Measurements from ENCODE around the gene MINDY4.

MINDY4 gene

DNA sequence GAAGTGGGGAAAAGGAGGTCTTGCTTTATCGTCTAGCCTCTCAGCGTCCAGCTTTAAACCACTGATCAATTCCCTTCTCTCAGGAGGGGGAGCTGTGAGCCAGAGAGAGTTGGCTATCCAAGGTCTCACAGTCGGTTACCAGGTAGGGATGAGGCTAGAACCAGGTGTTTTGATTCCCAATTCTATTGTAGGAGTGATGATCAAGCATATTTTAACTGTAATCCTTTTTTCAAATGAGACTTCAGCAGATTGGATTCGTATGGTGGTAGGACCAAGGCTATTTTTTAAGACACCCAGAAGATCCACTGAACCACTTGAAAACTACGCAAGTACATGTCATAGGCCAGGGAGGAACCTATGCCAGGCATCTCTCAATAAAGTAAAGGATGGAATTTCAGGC, 8.4 kb downstream of the MINDY4 start:
- H3K27ac Mint-ChIP-seq = no peak overlapping the region
- H3K9me3 Mint-ChIP-seq = no peaks in the 10 kb centered on the region
- H3K36me3 Mint-ChIP-seq = no peaks in the 10 kb centered on the region
- no peak for ATAC-seq
- H3K4me3 Mint-ChIP-seq = no peak overlapping the region
- no peaks in the 10 kb centered on the region for H3K4me1 Mint-ChIP-seq
- no peak for DNase-seq (ENCODE audit: low spot score in 2 of 2)

DNA sequence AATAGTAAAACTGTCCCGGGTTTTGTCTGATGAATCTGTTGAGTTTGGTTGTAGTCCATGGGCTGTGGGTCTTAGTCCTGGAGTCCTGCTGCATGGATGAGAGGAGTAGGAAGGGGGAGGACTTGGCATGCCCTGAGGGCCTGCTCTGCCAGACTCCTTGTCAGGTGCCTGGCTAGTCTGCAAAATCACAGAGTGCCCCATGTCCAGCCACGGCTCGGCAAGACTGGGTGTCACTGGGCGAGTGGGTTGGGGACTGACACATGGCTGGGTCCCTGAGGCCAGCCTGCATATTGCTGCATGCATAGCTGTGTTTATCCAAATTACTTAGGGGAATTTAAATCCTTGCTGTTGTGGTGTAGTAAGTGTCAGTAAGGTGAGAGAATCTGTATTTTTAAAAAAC, 9.7 kb downstream of the MINDY4 start:
- no peak overlapping the region for H3K27ac Mint-ChIP-seq
- ATAC-seq = no peak
- no peak for DNase-seq (ENCODE audit: low spot score in 2 of 2)
- H3K4me3 Mint-ChIP-seq = no peak overlapping the region
- H3K36me3 Mint-ChIP-seq = no peaks in the 10 kb centered on the region
- H3K4me1 Mint-ChIP-seq = no peaks in the 10 kb centered on the region
- H3K9me3 Mint-ChIP-seq = no peaks in the 10 kb centered on the region

- Mint-ChIP-seq H3K36me3 (no peaks in the 10 kb centered on the region), H3K9me3 (no peaks in the 10 kb centered on the region), H3K4me3 (no peak overlapping the region), H3K4me1 (no peaks in the 10 kb centered on the region), H3K27ac (no peak overlapping the region)
- DNase-seq (ENCODE audit: low spot score in 2 of 2) (no peak), ATAC-seq (no peak)
These were observed 11.5 kb downstream of the MINDY4 start for GRCh38 chr7:30782690-30783089.

DNA sequence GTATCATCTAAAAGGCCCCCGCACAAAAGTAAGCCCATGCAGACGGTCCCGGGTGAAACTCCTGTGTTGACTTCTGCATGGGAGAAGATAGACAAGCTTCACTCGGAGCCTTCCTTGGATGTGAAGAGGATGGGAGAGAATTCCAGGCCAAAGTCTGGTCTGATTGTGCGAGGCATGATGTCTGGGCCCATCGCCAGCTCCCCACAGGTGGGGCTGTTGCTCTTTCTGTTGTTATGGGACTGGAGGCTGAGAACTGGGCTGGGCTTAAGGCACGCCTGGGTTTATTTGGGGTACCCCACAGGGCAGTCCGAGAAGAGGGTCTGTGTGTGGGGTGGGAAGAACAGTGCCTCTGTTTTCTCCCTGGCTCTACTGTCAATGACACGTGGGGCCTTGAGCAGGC, 14.6 kb downstream of the MINDY4 start:
- H3K9me3 Mint-ChIP-seq = no peaks in the 10 kb centered on the region
- H3K36me3 Mint-ChIP-seq = no peaks in the 10 kb centered on the region
- ATAC-seq (no peak), DNase-seq (ENCODE audit: low spot score in 2 of 2) (no peak)
- H3K27ac Mint-ChIP-seq = peak overlapping the region; percentile 3
- no peaks in the 10 kb centered on the region for H3K4me1 Mint-ChIP-seq
- H3K4me3 Mint-ChIP-seq = no peak overlapping the region

GRCh38 chr7:30787486-30787885, 16.3 kb downstream of the MINDY4 start:
- H3K4me3 Mint-ChIP-seq = no peak overlapping the region
- H3K27ac Mint-ChIP-seq = no peak overlapping the region
- DNase-seq (ENCODE audit: low spot score in 2 of 2) (no peak), ATAC-seq (no peak)
- H3K4me1 Mint-ChIP-seq = no peaks in the 10 kb centered on the region
- H3K9me3 Mint-ChIP-seq = no peaks in the 10 kb centered on the region
- H3K36me3 Mint-ChIP-seq = no peaks in the 10 kb centered on the region

- Mint-ChIP-seq H3K9me3 (no peaks in the 10 kb centered on the region), H3K4me1 (no peaks in the 10 kb centered on the region), H3K27ac (no peak overlapping the region), H3K36me3 (no peaks in the 10 kb centered on the region), H3K4me3 (no peak overlapping the region)
- no peak for DNase-seq (ENCODE audit: low spot score in 2 of 2)
- no peak for ATAC-seq
These were observed 17.6 kb downstream of the MINDY4 start for GRCh38 chr7:30788640-30789333.

DNA sequence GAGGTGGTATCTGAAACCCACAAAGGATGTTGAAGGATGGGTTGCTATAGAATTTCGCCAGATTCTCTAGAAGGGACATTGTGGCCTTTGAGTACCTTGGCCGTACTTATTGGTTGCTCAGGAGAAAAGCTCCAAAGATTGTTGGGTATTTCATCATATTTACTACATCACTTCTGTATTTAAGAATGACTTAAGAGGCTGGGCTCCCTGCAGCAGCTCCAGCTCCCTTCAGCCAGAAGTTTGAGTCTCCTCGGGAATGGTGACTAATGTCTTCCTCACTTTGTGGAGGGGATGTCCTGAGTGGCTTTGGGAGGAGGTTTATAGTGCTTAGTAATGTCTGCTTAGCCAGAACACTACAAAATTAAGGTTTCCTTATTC, 18.1 kb downstream of the MINDY4 start:
- Mint-ChIP-seq H3K36me3 (no peaks in the 10 kb centered on the region), H3K4me3 (no peak overlapping the region), H3K27ac (no peak overlapping the region), H3K9me3 (no peaks in the 10 kb centered on the region), H3K4me1 (no peaks in the 10 kb centered on the region)
- ATAC-seq = no peak
- no peak for DNase-seq (ENCODE audit: low spot score in 2 of 2)

GRCh38 chr7:30790356-30790755, 19.1 kb downstream of the MINDY4 start:
- Mint-ChIP-seq H3K4me3 (no peak overlapping the region), H3K27ac (no peak overlapping the region), H3K36me3 (no peaks in the 10 kb centered on the region), H3K9me3 (no peaks in the 10 kb centered on the region), H3K4me1 (no peaks in the 10 kb centered on the region)
- DNase-seq (ENCODE audit: low spot score in 2 of 2) = no peak
- ATAC-seq = no peak

GRCh38 chr7:30791114-30791513, 19.9 kb downstream of the MINDY4 start:
- H3K27ac Mint-ChIP-seq = no peak overlapping the region
- H3K36me3 Mint-ChIP-seq = no peaks in the 10 kb centered on the region
- DNase-seq (ENCODE audit: low spot score in 2 of 2) (no peak), ATAC-seq (no peak)
- H3K9me3 Mint-ChIP-seq = no peaks in the 10 kb centered on the region
- H3K4me3 Mint-ChIP-seq = no peak overlapping the region
- peaks cover 4% of the 10 kb centered on the region for H3K4me1 Mint-ChIP-seq

DNA sequence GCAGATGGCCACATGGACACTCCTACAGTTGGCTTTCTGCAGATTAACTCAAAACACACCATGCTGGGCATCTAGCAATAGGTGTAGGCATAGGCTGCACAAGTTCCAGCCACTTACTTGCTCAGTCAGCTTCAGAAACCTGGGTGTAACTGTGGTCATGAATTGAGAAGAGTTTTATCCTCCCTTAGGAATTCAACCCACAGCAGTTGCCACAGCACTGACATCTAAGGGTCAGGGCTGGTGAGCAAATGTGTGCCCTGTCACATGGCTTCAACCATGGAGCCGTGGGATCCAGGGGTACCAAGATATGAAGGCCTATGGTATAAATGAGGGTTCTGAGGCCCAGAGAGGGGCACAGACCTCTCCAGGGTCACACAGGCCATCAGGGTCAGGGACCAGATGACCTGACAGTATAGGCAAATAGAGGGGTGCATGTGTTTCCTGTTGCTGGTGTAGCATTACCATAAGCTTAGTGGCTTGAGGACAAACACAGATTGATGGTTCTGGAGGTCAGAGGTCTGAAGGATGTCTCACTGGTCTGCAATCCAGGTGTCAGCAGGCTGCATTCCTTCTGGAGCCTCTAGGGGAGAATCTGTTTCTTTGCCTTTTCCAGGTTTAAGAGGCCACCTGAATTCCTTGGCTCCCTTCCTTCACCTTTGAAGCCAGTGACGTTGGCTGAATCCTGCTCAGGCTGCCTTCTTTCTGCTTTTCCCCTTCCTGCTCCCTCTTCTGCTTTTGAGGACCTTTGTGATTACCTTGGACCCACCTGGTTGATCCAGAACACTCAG, 24.1 kb downstream of the MINDY4 start:
- no peak for DNase-seq (ENCODE audit: low spot score in 2 of 2)
- H3K4me1 Mint-ChIP-seq = peaks cover 17% of the 10 kb centered on the region
- ATAC-seq = no peak
- no peak overlapping the region for H3K4me3 Mint-ChIP-seq
- no peaks in the 10 kb centered on the region for H3K36me3 Mint-ChIP-seq
- peak overlapping the region; percentile 84 for H3K27ac Mint-ChIP-seq
- H3K9me3 Mint-ChIP-seq = no peaks in the 10 kb centered on the region

GRCh38 chr7:30796105-30796869, 25.1 kb downstream of the MINDY4 start:
- no peak for ATAC-seq
- H3K9me3 Mint-ChIP-seq = no peaks in the 10 kb centered on the region
- H3K4me1 Mint-ChIP-seq = peaks cover 17% of the 10 kb centered on the region
- no peak overlapping the region for H3K4me3 Mint-ChIP-seq
- DNase-seq (ENCODE audit: low spot score in 2 of 2) = peak in 1 of 2 donors; percentile 17
- H3K27ac Mint-ChIP-seq = peak overlapping the region; percentile 84
- H3K36me3 Mint-ChIP-seq = no peaks in the 10 kb centered on the region

DNA sequence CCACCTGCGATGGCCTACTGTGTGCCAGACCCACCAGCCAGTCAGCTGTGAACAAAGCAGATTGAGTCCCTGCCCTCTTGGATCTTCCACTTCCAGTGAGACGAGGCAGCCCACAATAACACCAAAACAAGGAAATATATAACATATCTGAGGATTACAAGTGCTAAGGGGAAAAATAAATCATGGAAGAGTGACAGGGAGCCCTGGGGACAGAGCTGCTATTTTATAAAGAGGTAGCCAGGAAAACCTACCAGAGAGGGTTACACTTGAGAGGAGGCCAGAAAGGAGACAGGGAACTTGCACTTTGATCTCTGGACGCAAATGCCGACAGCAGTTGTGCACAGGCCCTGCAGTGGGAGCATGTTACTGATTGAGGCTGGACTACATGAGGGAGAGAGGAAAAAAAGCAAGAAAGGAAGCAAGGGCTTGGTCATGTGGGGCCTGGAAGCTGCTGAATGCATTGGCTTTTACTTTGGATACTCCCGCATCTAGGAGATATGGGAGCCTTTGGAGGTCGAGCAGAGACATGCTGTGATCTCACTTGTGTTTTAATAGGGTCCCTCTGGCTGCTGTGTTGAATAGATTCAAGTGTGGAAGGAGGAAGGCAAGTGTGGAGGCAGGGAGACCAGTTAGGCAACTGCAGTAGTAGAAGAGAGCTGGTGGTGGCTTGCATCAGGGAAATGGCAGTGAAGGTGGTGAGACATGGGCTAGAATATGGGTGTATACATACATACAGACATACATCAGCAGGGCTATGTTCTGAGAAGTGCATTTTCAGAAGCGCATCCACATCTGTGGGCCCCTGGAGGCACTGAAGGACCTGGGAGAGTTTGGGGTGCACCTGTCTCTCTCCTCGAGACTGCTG, 26.2 kb downstream of the MINDY4 start:
- DNase-seq (ENCODE audit: low spot score in 2 of 2) = peak in 1 of 2 donors; percentile 30
- no peak for ATAC-seq
- H3K4me3 Mint-ChIP-seq = no peak overlapping the region
- no peak overlapping the region for H3K27ac Mint-ChIP-seq
- H3K4me1 Mint-ChIP-seq = peaks cover 17% of the 10 kb centered on the region
- no peaks in the 10 kb centered on the region for H3K9me3 Mint-ChIP-seq
- no peaks in the 10 kb centered on the region for H3K36me3 Mint-ChIP-seq

DNA sequence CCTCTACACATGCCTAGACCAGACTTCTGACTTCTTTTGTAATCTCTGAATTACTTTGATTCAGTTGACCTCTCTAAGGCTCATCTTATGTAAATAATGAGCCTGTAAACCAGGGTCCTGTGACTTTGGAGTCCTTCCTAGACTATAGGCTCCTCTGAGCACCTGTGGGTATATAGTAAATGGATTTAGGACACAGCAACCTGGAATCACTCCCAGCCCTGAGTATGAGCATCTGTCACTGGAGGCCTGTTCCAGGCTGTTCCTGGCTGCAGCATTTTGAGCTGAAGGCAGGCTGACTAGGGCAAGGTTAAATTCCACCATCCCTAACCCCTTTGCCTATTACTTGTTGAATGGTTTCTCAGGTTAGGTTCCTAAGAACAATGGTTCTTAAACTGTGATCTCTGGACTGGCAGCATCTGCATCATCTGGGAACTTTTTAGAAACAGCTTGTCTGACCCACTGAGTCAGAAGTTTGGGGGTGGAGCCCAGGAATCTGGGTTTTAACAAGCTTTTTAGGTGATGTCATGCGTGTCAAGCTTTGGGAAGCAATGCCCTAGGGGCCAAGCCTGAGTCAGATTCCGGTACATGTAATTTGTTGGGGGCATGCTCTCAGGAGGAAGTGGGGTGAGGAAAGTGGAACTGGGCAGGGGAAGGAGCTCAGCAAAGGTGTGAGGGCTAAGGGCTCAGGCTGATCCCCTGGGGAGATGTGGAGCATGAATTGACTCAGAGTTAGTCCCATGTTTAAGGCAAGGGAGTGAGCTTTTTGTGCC, 28.2 kb downstream of the MINDY4 start:
- H3K4me3 Mint-ChIP-seq = no peak overlapping the region
- no peaks in the 10 kb centered on the region for H3K36me3 Mint-ChIP-seq
- peak overlapping the region; percentile 7 for H3K27ac Mint-ChIP-seq
- H3K4me1 Mint-ChIP-seq = peaks cover 17% of the 10 kb centered on the region
- DNase-seq (ENCODE audit: low spot score in 2 of 2) (no peak), ATAC-seq (peak; percentile 50)
- no peaks in the 10 kb centered on the region for H3K9me3 Mint-ChIP-seq

GRCh38 chr7:30799976-30800661, 28.9 kb downstream of the MINDY4 start:
- Mint-ChIP-seq H3K9me3 (no peaks in the 10 kb centered on the region), H3K4me3 (no peak overlapping the region), H3K4me1 (peaks cover 17% of the 10 kb centered on the region), H3K36me3 (no peaks in the 10 kb centered on the region), H3K27ac (peak overlapping the region; percentile 7)
- DNase-seq (ENCODE audit: low spot score in 2 of 2) = no peak
- ATAC-seq = no peak
